ENCODE measurements around the gene CACHD1. TPM values are rescaled to one million over a fixed set of nuclear protein-coding genes. Genes with fewer than 3 reads are reported as not detected.

CACHD1 gene
- total RNA-seq, 1 experiment from 2014 or later: 8.4 TPM

DNA sequence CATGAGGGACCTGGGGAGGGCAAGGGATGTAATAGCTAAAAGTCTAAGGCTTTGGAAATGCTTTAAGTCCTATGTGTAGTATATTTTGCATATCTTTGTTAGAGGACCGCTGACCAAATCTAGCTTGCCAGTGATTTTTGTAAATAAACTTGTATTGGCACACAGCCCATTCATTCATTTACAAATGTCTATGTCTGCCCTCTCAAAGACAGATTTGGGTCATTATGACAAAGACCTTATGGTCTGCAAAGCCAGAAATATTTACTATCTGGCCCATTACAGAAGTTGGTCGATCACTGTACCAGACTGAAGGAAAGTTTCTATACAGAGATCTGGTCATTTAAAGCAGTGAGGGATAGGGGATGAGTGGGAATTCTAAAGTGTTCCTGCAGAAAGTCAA lies 154.9 kb downstream of the CACHD1 start:
- intact Hi-C loops (cut with micrococcal nuclease): no loop called here
- Histone ChIP-seq H3K9me2 (ENCODE audit: insufficient read depth) (no peaks in the 10 kb centered on the region), H3K4me3 (replicated peaks in 1 of 2; ENCODE audit: low read depth in 1 of 2, low read length in 2 of 2) (no peak overlapping the region), H3K4me1 (ENCODE audit: control insufficient read depth in 1 of 2, insufficient read depth in 2 of 2, low read length in 2 of 2) (no peaks in the 10 kb centered on the region), H3K27me3 (ENCODE audit: insufficient read depth, low read length) (no peaks in the 10 kb centered on the region), H2AFZ (ENCODE audit: low read depth, low read length, poor library complexity, severe bottlenecking) (no peak overlapping the region), H3K9ac (ENCODE audit: low read length) (no peak overlapping the region), H3K27ac (ENCODE audit: low read depth, low read length) (no peak overlapping the region), H3K4me2 (ENCODE audit: low read length) (no peak overlapping the region), H4K20me1 (ENCODE audit: insufficient read depth) (no peaks in the 10 kb centered on the region), H3K9me3 (ENCODE audit: control insufficient read depth in 1 of 2, insufficient read depth in 1 of 2, low read depth in 1 of 2, low read length in 2 of 2) (no peaks in the 10 kb centered on the region), H3K36me3 (ENCODE audit: control insufficient read depth in 1 of 2, insufficient read depth in 2 of 2, low read length in 2 of 2) (no peaks in the 10 kb centered on the region), H3K79me2 (ENCODE audit: insufficient read depth, low read length) (no peaks in the 10 kb centered on the region)
- POLR2A ChIA-PET: no interaction called here
- BruUV-seq (replicated peaks): no TSS peak
- no peak for ATAC-seq
- no peak for TF ChIP-seq JUND (IDR thresholded peaks at IDR 0.05)
- no peak for DNase-seq (ENCODE audit: low read depth, low spot score)
- CTCF ChIA-PET: no interaction called here
- RAD21 ChIA-PET (ENCODE audit: low non-redundant PET in 1 of 2, low total read pairs in 2 of 2, uncharacterized antibody in 2 of 2, unreplicated experiment in 2 of 2): no interaction called here

DNA sequence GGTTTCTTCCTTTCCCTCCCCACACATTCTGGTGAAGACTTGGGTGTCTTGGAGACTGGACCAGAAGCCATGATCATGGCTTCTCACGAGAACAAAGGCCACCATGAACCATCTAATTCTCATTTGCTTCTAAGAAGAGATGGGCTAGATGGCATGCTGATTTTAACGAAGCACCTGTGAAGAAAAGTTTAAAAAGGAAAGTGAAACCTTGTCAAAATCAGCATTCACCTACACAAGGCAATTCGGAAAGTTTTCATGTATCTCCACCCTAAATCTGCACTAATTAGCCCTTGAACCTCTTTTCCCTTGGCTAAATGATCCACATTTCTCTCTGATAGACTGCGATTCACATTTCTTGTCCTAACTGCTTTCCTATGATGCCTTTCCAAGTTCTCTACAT lies 160.7 kb downstream of the CACHD1 start:
- intact Hi-C loops (cut with micrococcal nuclease): no loop called here
- CTCF ChIA-PET: no interaction called here
- no TSS peak for BruUV-seq (replicated peaks)

More for the DNA sequence above, 160.7 kb downstream of the CACHD1 start:
- Histone ChIP-seq H3K9me3 (ENCODE audit: control insufficient read depth in 1 of 2, insufficient read depth in 1 of 2, low read depth in 1 of 2, low read length in 2 of 2) (no peaks in the 10 kb centered on the region), H3K9ac (ENCODE audit: low read length) (no peak overlapping the region), H2AFZ (ENCODE audit: low read depth, low read length, poor library complexity, severe bottlenecking) (no peak overlapping the region), H3K79me2 (ENCODE audit: insufficient read depth, low read length) (no peaks in the 10 kb centered on the region), H3K36me3 (ENCODE audit: control insufficient read depth in 1 of 2, insufficient read depth in 2 of 2, low read length in 2 of 2) (no peaks in the 10 kb centered on the region), H3K27me3 (ENCODE audit: insufficient read depth, low read length) (no peaks in the 10 kb centered on the region), H4K20me1 (ENCODE audit: insufficient read depth) (no peaks in the 10 kb centered on the region), H3K9me2 (ENCODE audit: insufficient read depth) (no peaks in the 10 kb centered on the region), H3K27ac (ENCODE audit: low read depth, low read length) (no peak overlapping the region), H3K4me2 (ENCODE audit: low read length) (no peak overlapping the region), H3K4me3 (replicated peaks in 1 of 2; ENCODE audit: low read depth in 1 of 2, low read length in 2 of 2) (no peak overlapping the region), H3K4me1 (ENCODE audit: control insufficient read depth in 1 of 2, insufficient read depth in 2 of 2, low read length in 2 of 2) (no peaks in the 10 kb centered on the region)
- DNase-seq (ENCODE audit: low read depth, low spot score) (no peak), ATAC-seq (no peak)
- TF ChIP-seq EZH2phosphoT487 (IDR thresholded peaks at IDR 0.05; ENCODE audit: borderline replicate concordance): no peak
- TF ChIP-seq POLR2A (IDR thresholded peaks at IDR 0.05; ENCODE audit: borderline replicate concordance, extremely low read depth, insufficient read depth, insufficient read length): no peak
- no peak for TF ChIP-seq ZNF274 (IDR thresholded peaks at IDR 0.05; ENCODE audit: low read depth, low read length)
- no peak for TF ChIP-seq ELF1 (IDR thresholded peaks at IDR 0.05; ENCODE audit: borderline replicate concordance, low read depth)
- TF ChIP-seq, protein P1, sequence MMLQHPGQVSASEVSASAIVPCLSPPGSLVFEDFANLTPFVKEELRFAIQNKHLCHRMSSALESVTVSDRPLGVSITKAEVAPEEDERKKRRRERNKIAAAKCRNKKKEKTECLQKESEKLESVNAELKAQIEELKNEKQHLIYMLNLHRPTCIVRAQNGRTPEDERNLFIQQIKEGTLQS (IDR thresholded peaks at IDR 0.05): no peak
- RAD21 ChIA-PET (ENCODE audit: low non-redundant PET in 1 of 2, low total read pairs in 2 of 2, uncharacterized antibody in 2 of 2, unreplicated experiment in 2 of 2): no interaction called here
- POLR2A ChIA-PET: no interaction called here

All from HCT116 (cell line).